ENCODE data around the gene FAM161B.
"Not testable (repeated sequence)": the region's sequence is repeated elsewhere in the genome, so short reads cannot be mapped to it uniquely, and the experiment has no call there.

FAM161B gene, protein sequence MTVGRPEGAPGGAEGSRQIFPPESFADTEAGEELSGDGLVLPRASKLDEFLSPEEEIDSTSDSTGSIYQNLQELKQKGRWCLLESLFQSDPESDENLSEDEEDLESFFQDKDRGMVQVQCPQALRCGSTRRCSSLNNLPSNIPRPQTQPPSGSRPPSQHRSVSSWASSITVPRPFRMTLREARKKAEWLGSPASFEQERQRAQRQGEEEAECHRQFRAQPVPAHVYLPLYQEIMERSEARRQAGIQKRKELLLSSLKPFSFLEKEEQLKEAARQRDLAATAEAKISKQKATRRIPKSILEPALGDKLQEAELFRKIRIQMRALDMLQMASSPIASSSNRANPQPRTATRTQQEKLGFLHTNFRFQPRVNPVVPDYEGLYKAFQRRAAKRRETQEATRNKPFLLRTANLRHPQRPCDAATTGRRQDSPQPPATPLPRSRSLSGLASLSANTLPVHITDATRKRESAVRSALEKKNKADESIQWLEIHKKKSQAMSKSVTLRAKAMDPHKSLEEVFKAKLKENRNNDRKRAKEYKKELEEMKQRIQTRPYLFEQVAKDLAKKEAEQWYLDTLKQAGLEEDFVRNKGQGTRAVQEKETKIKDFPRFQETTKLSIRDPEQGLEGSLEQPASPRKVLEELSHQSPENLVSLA

GRCh38 chr14:73949752-73950734 lies at the start of gene FAM161B, which contains the start of gene COQ6:
FAM161B (minus strand) TSS chr14:73950094; CDS start chr14:73950026, 68 bp downstream.
COQ6 (plus strand) TSS chr14:73950302; CDS start chr14:73950333, 31 bp downstream.
- peak; percentile 97 for DNase-seq (ENCODE audit: low spot score)

DNA sequence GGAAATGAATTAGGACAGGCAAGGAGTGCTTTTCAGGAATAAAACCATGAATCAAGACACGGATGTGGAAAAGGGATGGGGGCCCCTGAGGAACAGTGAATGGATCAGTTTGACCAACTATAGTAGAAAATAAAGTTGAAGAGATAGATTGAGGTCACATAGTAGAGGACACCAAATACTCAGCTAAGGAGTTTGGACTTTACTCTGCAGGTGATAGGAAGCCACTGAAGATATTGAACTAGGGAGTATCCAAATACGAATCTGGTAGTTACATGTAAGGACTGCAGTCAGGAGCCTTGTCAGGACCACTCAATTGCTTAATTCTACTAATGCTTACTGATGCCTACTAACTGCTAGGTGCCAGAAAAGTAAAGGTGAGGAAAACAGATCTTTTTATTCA lies 48.8 kb upstream of the FAM161B start:
- no peak for DNase-seq (ENCODE audit: low spot score)

GRCh38 chr14:73997944-73998447 lies 48.1 kb upstream of the FAM161B start:
- DNase-seq (ENCODE audit: low spot score), result no peak

DNA sequence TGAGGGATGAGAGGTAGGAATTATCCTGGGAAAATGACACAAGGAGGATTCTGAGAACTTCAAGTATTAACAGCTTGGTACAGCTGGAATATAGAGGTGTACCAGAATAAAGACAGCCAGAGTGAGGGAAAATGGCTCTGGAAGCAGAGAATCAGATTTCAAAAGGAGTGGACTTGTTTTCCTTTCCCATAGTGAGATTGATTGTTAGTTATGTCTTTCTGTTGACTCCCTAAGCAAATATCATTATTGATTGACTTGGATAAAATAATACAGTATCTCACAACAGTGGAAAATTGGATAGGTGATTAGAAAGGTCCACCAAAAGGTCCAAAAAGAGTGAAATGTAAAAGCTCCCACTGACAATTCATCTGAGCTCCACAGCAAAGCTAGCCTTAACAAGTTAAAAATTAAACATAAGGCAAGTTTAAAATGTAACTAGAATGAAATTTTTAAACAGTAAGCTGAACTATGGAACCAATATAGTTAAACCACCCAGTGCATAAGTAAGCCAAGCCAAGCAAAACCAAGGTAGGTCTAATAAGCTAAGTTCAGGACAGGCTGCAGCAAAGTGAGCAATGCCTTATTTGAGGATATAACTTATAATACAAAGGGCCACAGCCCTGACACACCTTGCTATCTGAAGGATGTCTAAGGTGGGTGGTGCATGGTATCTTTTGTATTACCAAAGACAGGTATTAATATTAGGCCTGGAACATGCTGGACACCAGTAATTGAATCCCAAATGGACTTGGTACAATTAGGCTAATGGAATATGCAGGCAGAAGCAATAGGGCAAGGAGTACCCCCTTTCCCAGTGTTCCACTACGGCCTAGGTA lies 47.4 kb upstream of the FAM161B start:
- DNase-seq (ENCODE audit: low spot score), result no peak

- no peak for DNase-seq (ENCODE audit: low spot score)
Measured at GRCh38 chr14:73996731-73997107, 46.8 kb upstream of the FAM161B start.

DNA sequence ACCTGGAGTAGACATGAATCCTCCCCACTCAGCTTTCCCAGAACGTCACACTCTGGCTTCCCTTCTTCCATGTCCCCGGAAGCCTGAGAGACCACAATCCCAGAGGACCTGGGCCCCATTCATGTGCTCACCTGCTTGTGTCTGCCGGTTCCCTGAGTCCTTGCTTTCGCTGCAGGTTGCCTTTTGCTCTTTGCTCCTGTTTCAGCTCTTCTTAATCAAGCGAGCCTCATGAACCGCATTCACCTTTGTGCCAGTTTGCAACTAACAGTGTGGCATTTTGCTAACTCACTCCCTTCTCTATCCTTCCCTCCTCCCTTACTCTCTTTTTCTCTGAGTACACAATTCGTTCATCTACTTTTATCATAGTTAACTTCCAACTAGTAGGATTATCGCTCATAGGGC lies 46.1 kb upstream of the FAM161B start:
- no peak for DNase-seq (ENCODE audit: low spot score)

- DNase-seq (ENCODE audit: low spot score), result not testable (repeated sequence)
Measured at GRCh38 chr14:73994926-73995325, 45.0 kb upstream of the FAM161B start.

GRCh38 chr14:73991092-73991491 lies 41.2 kb upstream of the FAM161B start:
- no peak for DNase-seq (ENCODE audit: low spot score)

GRCh38 chr14:73988656-73989055 lies 38.8 kb upstream of the FAM161B start:
- not testable (repeated sequence) for DNase-seq (ENCODE audit: low spot score)

GRCh38 chr14:73988065-73988464 lies 38.2 kb upstream of the FAM161B start:
- DNase-seq (ENCODE audit: low spot score), result no peak

- DNase-seq (ENCODE audit: low spot score), result no peak
Measured at GRCh38 chr14:73977896-73978295, 28.0 kb upstream of the FAM161B start.

DNA sequence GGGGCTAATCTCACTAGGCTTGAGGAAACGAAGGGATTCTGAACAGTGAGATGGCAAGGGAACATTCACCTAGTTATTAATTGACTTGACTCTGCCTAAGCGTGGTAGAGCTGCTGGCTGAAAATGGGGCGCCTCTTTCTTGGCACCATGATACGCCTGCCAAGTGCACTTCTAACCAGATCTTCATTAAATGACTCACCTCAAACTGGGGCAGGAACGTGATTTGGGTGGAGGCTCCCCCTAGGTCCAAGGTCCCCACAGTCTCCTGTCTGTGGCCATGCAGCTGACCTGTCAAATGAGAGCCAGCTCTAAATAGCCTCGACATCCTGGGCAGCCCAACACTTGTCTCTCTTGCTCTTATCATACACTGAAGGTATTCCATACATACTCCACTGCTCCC lies 26.2 kb upstream of the FAM161B start:
- no peak for DNase-seq (ENCODE audit: low spot score)

GRCh38 chr14:73973497-73973896 lies 23.6 kb upstream of the FAM161B start:
- DNase-seq (ENCODE audit: low spot score), result no peak

- DNase-seq (ENCODE audit: low spot score), result no peak
Measured at GRCh38 chr14:73968885-73969284, 19.0 kb upstream of the FAM161B start.

GRCh38 chr14:73965216-73965615 lies 15.3 kb upstream of the FAM161B start:
- DNase-seq (ENCODE audit: low spot score), result no peak

- DNase-seq (ENCODE audit: low spot score), result no peak
Measured at GRCh38 chr14:73961192-73961591, 11.3 kb upstream of the FAM161B start.

GRCh38 chr14:73958591-73958990 lies 8.7 kb upstream of the FAM161B start:
- no peak for DNase-seq (ENCODE audit: low spot score)

GRCh38 chr14:73955674-73956073 lies 5.8 kb upstream of the FAM161B start:
- no peak for DNase-seq (ENCODE audit: low spot score)

- DNase-seq (ENCODE audit: low spot score), result no peak
Measured at GRCh38 chr14:73953731-73954130, 3.8 kb upstream of the FAM161B start.

DNA sequence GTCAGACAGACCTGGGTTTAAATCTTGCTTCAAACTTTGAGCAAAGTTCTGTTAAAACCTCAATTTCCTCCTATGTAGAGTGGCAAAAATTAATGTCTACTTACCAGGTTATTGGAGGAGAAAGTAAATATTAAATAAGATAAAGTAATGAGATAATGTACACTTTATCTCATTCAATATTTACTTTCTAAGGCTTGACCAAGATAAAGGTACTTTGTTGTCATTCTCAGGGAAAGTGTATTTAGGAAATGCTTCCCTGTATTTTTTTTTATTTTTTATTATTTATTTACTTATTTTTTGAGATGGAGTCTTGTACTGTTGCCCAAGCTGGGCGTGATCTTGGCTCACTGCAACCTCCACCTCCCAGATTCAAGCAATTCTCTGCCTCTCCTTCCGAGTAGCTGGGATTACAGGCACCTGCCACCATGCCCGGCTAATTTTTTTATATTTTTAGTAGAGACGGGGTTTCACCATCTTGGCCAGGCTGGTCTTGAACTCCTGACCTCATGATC lies 4.7 kb downstream of the FAM161B start:
- DNase-seq (ENCODE audit: low spot score), result no peak
